H1 (cell line): ENCODE results near the gene CDKN2B.

Source experiments
- MAFK ChIP-seq: IDR thresholded peaks from 2 replicates; pipeline ENCODE4 v1.6.1; 2012; ENCODE audit warnings: low read depth, mild to moderate bottlenecking, improper control_type of control experiment, low read length
- TF ChIP-seq, protein P1 (sequence below), 3 experiments: IDR thresholded peaks; 1 replicate in 2 of 3; 2 replicates in 1 of 3; pipeline versions ENCODE4 v1.5.1 to v1.6.1; 2011; ENCODE audit warnings: low read length in 3 of 3, mild to moderate bottlenecking in 3 of 3, inconsistent platforms in 2 of 3, low read depth in 1 of 3, moderate library complexity in 1 of 3; ENCODE audit not compliant: insufficient read depth in 1 of 3; ENCODE audit errors: control extremely low read depth in 1 of 3

DNA sequence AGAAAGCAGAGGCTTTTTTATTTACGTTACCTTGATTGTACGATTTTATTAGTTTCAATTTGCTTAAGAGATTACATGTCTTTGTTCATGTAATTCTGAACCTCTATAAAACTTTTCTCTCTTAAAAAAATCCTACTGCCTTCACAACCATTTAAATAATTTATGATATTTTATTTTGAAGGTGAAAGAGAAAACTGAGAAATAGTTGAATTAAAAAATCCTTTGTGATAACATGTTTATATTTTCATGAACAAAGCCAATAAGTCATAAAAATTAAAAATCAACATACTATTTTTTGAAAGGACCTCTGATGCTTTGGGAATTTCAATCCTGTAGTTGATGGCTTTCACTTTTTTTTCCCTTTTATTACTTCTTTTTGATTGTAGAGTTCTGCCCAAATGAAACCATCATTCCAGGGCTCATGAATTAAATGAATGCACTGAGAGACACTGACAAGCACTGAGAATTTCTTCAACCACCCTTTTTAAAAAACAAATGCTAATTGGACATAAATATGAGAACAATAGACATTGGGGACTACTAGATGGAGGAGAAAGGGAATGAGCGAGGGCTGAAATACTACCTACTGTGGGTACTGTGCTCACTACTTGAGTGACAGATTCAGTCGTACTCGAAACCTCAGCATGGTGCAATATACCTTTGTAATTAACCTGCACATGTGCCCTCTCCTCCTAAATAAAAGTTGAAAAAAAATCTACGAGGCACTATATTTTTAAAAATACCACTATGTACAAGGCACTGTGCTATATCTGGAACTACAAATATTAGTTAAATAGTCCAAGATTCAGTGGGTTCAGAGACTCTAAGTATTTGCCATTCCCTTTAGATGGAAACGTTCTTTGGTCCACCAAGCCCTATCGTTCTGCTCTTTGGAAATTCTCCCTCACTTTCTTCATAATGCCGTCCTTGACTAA is 20.8 kb downstream of the CDKN2B start:
- TF ChIP-seq, protein P1, sequence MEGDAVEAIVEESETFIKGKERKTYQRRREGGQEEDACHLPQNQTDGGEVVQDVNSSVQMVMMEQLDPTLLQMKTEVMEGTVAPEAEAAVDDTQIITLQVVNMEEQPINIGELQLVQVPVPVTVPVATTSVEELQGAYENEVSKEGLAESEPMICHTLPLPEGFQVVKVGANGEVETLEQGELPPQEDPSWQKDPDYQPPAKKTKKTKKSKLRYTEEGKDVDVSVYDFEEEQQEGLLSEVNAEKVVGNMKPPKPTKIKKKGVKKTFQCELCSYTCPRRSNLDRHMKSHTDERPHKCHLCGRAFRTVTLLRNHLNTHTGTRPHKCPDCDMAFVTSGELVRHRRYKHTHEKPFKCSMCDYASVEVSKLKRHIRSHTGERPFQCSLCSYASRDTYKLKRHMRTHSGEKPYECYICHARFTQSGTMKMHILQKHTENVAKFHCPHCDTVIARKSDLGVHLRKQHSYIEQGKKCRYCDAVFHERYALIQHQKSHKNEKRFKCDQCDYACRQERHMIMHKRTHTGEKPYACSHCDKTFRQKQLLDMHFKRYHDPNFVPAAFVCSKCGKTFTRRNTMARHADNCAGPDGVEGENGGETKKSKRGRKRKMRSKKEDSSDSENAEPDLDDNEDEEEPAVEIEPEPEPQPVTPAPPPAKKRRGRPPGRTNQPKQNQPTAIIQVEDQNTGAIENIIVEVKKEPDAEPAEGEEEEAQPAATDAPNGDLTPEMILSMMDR (IDR thresholded peaks at IDR 0.05; ENCODE audit: control extremely low read depth in 1 of 3, insufficient read depth in 1 of 3, low read depth in 1 of 3, low read length in 3 of 3) = no peak
- TF ChIP-seq MAFK = no peak
